ENCODE results near the gene IPCEF1. TPM values are rescaled to one million over a fixed set of nuclear protein-coding genes. Genes with fewer than 3 reads are reported as not detected.

IPCEF1 gene
- total RNA-seq, 1 donor from 2014 or later, result 0.61 TPM

- TF ChIP-seq, protein P1, sequence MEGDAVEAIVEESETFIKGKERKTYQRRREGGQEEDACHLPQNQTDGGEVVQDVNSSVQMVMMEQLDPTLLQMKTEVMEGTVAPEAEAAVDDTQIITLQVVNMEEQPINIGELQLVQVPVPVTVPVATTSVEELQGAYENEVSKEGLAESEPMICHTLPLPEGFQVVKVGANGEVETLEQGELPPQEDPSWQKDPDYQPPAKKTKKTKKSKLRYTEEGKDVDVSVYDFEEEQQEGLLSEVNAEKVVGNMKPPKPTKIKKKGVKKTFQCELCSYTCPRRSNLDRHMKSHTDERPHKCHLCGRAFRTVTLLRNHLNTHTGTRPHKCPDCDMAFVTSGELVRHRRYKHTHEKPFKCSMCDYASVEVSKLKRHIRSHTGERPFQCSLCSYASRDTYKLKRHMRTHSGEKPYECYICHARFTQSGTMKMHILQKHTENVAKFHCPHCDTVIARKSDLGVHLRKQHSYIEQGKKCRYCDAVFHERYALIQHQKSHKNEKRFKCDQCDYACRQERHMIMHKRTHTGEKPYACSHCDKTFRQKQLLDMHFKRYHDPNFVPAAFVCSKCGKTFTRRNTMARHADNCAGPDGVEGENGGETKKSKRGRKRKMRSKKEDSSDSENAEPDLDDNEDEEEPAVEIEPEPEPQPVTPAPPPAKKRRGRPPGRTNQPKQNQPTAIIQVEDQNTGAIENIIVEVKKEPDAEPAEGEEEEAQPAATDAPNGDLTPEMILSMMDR (IDR thresholded peaks at IDR 0.05; ENCODE audit: partially characterized antibody, unreplicated experiment), result no peak
- Mint-ChIP-seq H3K36me3 (ENCODE audit: unreplicated experiment) (peaks cover 4% of the 10 kb centered on the region), H3K4me3 (ENCODE audit: unreplicated experiment) (no peak overlapping the region), H3K27ac (ENCODE audit: unreplicated experiment) (no peak overlapping the region), H3K27me3 (ENCODE audit: unreplicated experiment) (no peaks in the 10 kb centered on the region), H3K9me3 (ENCODE audit: unreplicated experiment) (peaks cover 5% of the 10 kb centered on the region), H3K4me1 (ENCODE audit: low read depth, unreplicated experiment) (no peaks in the 10 kb centered on the region)
- DNase-seq, result no peak
Observed at GRCh38 chr6:154394571-154394970, 38.0 kb upstream of the IPCEF1 start.

DNA sequence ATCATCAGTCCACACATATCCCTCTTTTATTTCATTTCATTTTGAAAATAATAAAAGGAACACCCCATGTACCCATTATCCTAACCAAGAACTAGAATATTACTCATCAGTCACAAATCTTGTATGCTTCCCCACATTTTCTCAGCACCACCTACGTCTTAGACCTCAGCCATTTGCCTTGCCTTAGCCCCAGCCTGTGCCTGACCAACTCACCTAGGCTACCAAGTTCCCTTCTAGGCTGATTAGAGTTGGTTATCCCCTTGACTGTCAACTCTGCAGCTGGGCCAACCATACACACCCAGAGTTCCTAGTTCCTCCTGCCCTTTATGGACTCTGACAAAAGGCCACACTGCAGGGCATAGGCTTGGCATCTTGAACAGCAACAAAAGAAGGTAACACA is 33.4 kb upstream of the IPCEF1 start:
- Mint-ChIP-seq H3K27ac (ENCODE audit: unreplicated experiment) (no peak overlapping the region), H3K9me3 (ENCODE audit: unreplicated experiment) (peaks cover 7% of the 10 kb centered on the region), H3K36me3 (ENCODE audit: unreplicated experiment) (peaks cover 4% of the 10 kb centered on the region), H3K27me3 (ENCODE audit: unreplicated experiment) (peaks cover 2% of the 10 kb centered on the region), H3K4me3 (ENCODE audit: unreplicated experiment) (no peak overlapping the region), H3K4me1 (ENCODE audit: low read depth, unreplicated experiment) (no peaks in the 10 kb centered on the region)
- DNase-seq, result no peak
- TF ChIP-seq, protein P1 (IDR thresholded peaks at IDR 0.05; ENCODE audit: partially characterized antibody, unreplicated experiment), result no peak

- TF ChIP-seq, protein P1 (IDR thresholded peaks at IDR 0.05; ENCODE audit: partially characterized antibody, unreplicated experiment), result no peak
- H3K36me3 Mint-ChIP-seq (ENCODE audit: unreplicated experiment), result peaks cover 4% of the 10 kb centered on the region
- H3K27me3 Mint-ChIP-seq (ENCODE audit: unreplicated experiment), result peaks cover 2% of the 10 kb centered on the region
- no peak overlapping the region for H3K4me3 Mint-ChIP-seq (ENCODE audit: unreplicated experiment)
- no peak overlapping the region for H3K27ac Mint-ChIP-seq (ENCODE audit: unreplicated experiment)
- no peaks in the 10 kb centered on the region for H3K4me1 Mint-ChIP-seq (ENCODE audit: low read depth, unreplicated experiment)
- no peak for DNase-seq
- H3K9me3 Mint-ChIP-seq (ENCODE audit: unreplicated experiment), result peaks cover 7% of the 10 kb centered on the region
Observed at GRCh38 chr6:154388803-154389202, 32.2 kb upstream of the IPCEF1 start.

GRCh38 chr6:154386848-154387717 is 30.5 kb upstream of the IPCEF1 start:
- TF ChIP-seq, protein P1 (IDR thresholded peaks at IDR 0.05; ENCODE audit: partially characterized antibody, unreplicated experiment), result no peak
- Mint-ChIP-seq H3K36me3 (ENCODE audit: unreplicated experiment) (peaks cover 4% of the 10 kb centered on the region), H3K4me3 (ENCODE audit: unreplicated experiment) (no peak overlapping the region), H3K4me1 (ENCODE audit: low read depth, unreplicated experiment) (no peaks in the 10 kb centered on the region), H3K27me3 (ENCODE audit: unreplicated experiment) (peaks cover 2% of the 10 kb centered on the region), H3K27ac (ENCODE audit: unreplicated experiment) (no peak overlapping the region), H3K9me3 (ENCODE audit: unreplicated experiment) (peaks cover 4% of the 10 kb centered on the region)
- DNase-seq, result no peak

GRCh38 chr6:154384191-154384590 is 27.6 kb upstream of the IPCEF1 start:
- no peaks in the 10 kb centered on the region for H3K36me3 Mint-ChIP-seq (ENCODE audit: unreplicated experiment)
- no peak for DNase-seq
- no peak overlapping the region for H3K4me3 Mint-ChIP-seq (ENCODE audit: unreplicated experiment)
- H3K4me1 Mint-ChIP-seq (ENCODE audit: low read depth, unreplicated experiment), result no peaks in the 10 kb centered on the region
- peaks cover 2% of the 10 kb centered on the region for H3K27me3 Mint-ChIP-seq (ENCODE audit: unreplicated experiment)
- peaks cover 2% of the 10 kb centered on the region for H3K9me3 Mint-ChIP-seq (ENCODE audit: unreplicated experiment)
- TF ChIP-seq, protein P1 (IDR thresholded peaks at IDR 0.05; ENCODE audit: partially characterized antibody, unreplicated experiment), result no peak
- H3K27ac Mint-ChIP-seq (ENCODE audit: unreplicated experiment), result no peak overlapping the region

Measured in glutamatergic neuron (in vitro differentiated cells).